ENCODE data around the gene ZNF207. TPM values are rescaled to one million over a fixed set of nuclear protein-coding genes. Genes with fewer than 3 reads are reported as not detected.
"Not testable (repeated sequence)": the region's sequence is repeated elsewhere in the genome, so short reads cannot be mapped to it uniquely, and the experiment has no call there.

Gene ZNF207
- total RNA-seq, 1 donor from 2014 or later = 240 TPM

- Mint-ChIP-seq H3K4me1 (no peaks in the 10 kb centered on the region), H3K27ac (no peak overlapping the region), H3K27me3 (ENCODE audit: low read depth) (peaks cover 15% of the 10 kb centered on the region), H3K36me3 (no peaks in the 10 kb centered on the region), H3K4me3 (no peak overlapping the region), H3K9me3 (no peaks in the 10 kb centered on the region)
- no peak for DNase-seq (ENCODE audit: low spot score in 2 of 2, unreplicated experiment in 2 of 2)
- TF ChIP-seq CTCF (IDR thresholded peaks at IDR 0.05; ENCODE audit: unreplicated experiment) = no peak
Measured at GRCh38 chr17:32318071-32318470, 31.9 kb upstream of the ZNF207 start.

- no peak overlapping the region for H3K4me3 Mint-ChIP-seq
- TF ChIP-seq CTCF (IDR thresholded peaks at IDR 0.05; ENCODE audit: unreplicated experiment) = peak; percentile 82
- peaks cover 13% of the 10 kb centered on the region for H3K27me3 Mint-ChIP-seq (ENCODE audit: low read depth)
- peak; percentile 42 to 81 for DNase-seq (ENCODE audit: low spot score in 2 of 2, unreplicated experiment in 2 of 2)
- H3K36me3 Mint-ChIP-seq = no peaks in the 10 kb centered on the region
- H3K27ac Mint-ChIP-seq = no peak overlapping the region
- H3K9me3 Mint-ChIP-seq = no peaks in the 10 kb centered on the region
- peaks cover 2% of the 10 kb centered on the region for H3K4me1 Mint-ChIP-seq
Measured at GRCh38 chr17:32319548-32319905, 30.4 kb upstream of the ZNF207 start.

GRCh38 chr17:32320080-32320479 is 29.9 kb upstream of the ZNF207 start:
- H3K9me3 Mint-ChIP-seq, H3K36me3 Mint-ChIP-seq, H3K4me1 Mint-ChIP-seq: not testable (repeated sequence)

GRCh38 chr17:32320847-32321246 is 29.1 kb upstream of the ZNF207 start:
- Mint-ChIP-seq H3K4me1 (peaks cover 2% of the 10 kb centered on the region), H3K27ac (no peak overlapping the region), H3K36me3 (no peaks in the 10 kb centered on the region), H3K9me3 (no peaks in the 10 kb centered on the region), H3K4me3 (no peak overlapping the region), H3K27me3 (ENCODE audit: low read depth) (peaks cover 3% of the 10 kb centered on the region)
- DNase-seq (ENCODE audit: low spot score in 2 of 2, unreplicated experiment in 2 of 2) = no peak
- no peak for TF ChIP-seq CTCF (IDR thresholded peaks at IDR 0.05; ENCODE audit: unreplicated experiment)

More at GRCh38 chr17:32320080-32320479, 29.9 kb upstream of the ZNF207 start:
- H3K27ac Mint-ChIP-seq; DNase-seq (ENCODE audit: low spot score in 2 of 2, unreplicated experiment in 2 of 2); H3K27me3 Mint-ChIP-seq (ENCODE audit: low read depth); H3K4me3 Mint-ChIP-seq: not testable (repeated sequence)

GRCh38 chr17:32323046-32323445 is 26.9 kb upstream of the ZNF207 start:
- no peak for TF ChIP-seq CTCF (IDR thresholded peaks at IDR 0.05; ENCODE audit: unreplicated experiment)
- no peak for DNase-seq (ENCODE audit: low spot score in 2 of 2, unreplicated experiment in 2 of 2)
- Mint-ChIP-seq H3K27me3 (ENCODE audit: low read depth) (no peaks in the 10 kb centered on the region), H3K9me3 (no peaks in the 10 kb centered on the region), H3K4me3 (no peak overlapping the region), H3K36me3 (no peaks in the 10 kb centered on the region), H3K27ac (no peak overlapping the region), H3K4me1 (peaks cover 2% of the 10 kb centered on the region)

- H3K9me3 Mint-ChIP-seq = no peaks in the 10 kb centered on the region
- H3K36me3 Mint-ChIP-seq = no peaks in the 10 kb centered on the region
- no peaks in the 10 kb centered on the region for H3K27me3 Mint-ChIP-seq (ENCODE audit: low read depth)
- no peak overlapping the region for H3K4me3 Mint-ChIP-seq
- TF ChIP-seq CTCF (IDR thresholded peaks at IDR 0.05; ENCODE audit: unreplicated experiment) = no peak
- peak overlapping the region; percentile 44 for H3K27ac Mint-ChIP-seq
- peaks cover 2% of the 10 kb centered on the region for H3K4me1 Mint-ChIP-seq
- no peak for DNase-seq (ENCODE audit: low spot score in 2 of 2, unreplicated experiment in 2 of 2)
Measured at GRCh38 chr17:32323811-32324491, 26.0 kb upstream of the ZNF207 start.
